ENCODE data around the gene B3GNT2.
"Not testable (repeated sequence)": the region's sequence is repeated elsewhere in the genome, so short reads cannot be mapped to it uniquely, and the experiment has no call there.

Gene B3GNT2, protein sequence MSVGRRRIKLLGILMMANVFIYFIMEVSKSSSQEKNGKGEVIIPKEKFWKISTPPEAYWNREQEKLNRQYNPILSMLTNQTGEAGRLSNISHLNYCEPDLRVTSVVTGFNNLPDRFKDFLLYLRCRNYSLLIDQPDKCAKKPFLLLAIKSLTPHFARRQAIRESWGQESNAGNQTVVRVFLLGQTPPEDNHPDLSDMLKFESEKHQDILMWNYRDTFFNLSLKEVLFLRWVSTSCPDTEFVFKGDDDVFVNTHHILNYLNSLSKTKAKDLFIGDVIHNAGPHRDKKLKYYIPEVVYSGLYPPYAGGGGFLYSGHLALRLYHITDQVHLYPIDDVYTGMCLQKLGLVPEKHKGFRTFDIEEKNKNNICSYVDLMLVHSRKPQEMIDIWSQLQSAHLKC

DNA sequence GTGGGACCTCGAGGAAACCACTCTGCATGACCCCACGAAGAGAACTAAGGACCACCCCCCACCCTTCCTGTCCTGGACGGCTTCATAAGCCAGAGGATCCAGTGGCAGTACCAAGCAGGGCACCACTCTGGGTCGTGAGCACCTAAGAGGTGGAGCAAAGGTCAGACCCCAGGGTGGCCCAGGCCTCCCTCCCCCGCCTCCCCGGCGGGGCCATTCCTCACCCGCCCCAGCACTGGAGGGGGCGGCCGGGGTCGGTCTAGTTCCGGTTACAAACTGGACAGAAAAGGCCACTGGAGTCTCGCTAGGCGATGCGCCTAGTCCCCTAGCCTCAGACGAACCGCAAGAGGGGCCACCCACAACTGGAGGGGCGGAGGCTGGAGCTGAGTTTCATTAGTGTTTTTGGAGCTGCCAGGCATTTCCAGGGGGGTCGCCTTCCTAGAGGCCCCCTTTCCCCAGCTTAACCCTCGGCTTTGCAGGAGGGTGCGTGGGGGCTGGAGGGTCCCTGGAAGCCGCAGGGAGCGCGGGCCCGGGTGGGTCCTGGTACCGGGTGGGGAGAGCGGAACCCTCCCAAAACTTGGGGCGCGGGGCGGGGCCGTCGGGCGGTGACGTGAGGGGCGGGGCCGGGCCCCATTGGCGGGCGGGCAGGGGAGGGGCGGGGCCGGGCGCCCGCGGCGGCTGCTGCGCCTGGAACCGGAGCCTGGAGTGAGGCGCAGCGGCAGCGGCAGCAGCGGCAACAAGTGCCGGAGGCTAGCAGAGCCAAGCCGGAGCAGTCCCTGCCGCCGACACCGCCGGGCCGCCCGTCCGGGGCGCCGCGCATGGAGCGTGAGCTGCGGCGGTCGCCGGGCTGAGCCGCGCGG, at the start of gene B3GNT2:
TSS of gene B3GNT2 (plus strand) at position 695 of the 857 bp plus-strand sequence. CDS start 26,106 bp downstream, outside the sequence.
- DNase-seq (ENCODE audit: low read depth in 4 of 4, low spot score in 1 of 4), result peak; percentile 61 to 77 (median 76)

DNA sequence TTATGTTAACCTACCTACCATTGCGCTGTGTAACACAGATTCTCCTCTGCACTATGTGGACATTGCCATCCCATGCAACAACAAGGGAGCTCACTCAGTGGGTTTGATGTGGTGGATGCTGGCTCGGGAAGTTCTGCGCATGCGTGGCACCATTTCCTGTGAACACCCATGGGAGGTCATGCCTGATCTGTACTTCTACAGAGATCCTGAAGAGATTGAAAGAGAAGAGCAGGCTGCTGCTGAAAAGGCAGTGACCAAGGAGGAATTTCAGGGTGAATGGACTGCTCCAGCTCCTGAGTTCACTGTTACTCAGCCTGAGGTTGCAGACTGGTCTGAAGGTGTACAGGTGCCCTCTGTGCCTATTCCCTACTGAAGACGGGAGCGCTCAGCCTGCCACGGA, 49.1 kb upstream of the B3GNT2 start:
- DNase-seq (ENCODE audit: low read depth in 4 of 4, low spot score in 1 of 4), result not testable (repeated sequence)

DNA sequence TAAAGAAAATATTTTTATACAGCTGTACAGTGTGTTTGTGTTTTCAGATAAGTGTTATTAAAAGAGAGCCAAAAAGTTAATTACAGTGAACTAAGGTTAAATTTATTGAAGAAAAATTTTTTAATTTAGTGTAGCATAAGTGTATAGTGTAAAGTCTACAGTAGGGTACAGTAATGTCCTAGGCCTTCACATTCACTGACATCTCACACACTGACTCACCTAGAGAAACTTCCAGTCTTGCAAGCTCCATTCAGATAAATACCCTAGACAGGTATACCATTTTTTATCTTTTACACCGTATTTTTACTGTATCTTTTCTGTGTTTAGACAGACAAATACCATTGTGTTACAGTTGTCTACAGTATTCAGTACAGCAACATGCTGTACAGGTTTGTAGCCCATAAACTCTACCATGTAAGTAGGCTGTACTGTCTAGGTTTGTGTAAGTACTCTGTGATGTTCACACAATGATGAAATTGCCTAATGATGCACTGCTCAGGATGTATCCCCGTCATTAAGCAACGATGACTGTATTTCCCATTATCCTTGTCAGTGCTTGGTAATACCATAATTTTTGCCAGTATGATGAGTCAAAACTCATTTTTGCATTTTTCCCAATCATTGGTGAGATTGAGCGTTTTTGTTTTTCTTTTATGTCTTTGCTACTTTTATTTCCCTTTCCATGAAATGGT, 48.2 kb upstream of the B3GNT2 start:
- no peak for DNase-seq (ENCODE audit: low read depth in 4 of 4, low spot score in 1 of 4)

DNA sequence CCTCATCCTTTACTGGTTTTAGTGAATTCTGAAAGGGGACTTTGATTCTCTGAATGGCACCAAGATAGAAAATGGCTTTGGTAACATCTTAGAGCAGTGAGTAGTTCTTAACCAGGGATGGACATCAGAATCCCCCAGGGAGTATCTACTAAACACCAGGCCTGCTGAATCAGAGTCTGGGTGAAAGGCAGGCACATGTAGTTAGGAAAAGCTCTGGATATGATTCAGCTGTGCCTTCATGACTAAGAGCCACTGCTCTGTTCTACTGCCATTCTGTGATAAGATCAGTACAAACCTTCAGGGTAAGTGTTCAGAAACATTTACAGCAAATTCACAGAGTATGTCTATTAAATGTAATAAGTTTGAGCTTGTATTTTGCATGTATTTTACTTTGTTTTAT, 46.2 kb upstream of the B3GNT2 start:
- DNase-seq (ENCODE audit: low read depth in 4 of 4, low spot score in 1 of 4), result no peak

DNA sequence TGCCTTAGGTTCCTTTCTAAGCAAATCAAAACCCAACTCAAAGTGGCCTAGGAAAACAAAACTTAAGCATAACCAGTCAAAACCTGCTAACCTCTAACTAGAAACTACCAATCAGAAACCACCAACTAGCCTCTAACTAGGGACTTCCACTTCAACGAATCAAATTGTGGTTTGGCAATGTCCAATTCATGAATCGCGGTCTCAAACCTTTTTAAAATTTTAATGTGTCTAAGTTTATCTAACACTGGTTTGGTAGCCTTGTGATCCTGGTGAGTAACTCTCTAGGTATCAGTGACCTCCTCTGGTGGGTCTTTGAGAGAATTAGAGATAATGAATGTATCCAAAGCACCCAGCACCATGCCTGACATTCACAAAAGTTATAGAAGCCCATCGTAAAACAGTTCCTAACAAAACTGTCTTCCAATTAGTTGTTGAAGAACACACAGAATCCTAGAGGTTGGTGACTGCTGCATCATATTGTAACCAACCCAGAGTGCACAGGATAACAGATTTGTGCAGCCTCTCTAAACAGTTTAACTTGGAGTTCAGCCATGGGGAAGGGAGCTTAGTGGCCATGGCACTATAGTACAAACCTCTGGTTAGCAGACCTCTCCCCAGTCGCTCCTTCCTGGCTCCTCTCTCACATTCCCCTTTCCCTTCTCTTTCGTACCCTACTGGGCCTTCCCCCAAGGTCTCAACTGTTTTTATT, 45.2 kb upstream of the B3GNT2 start:
- DNase-seq (ENCODE audit: low read depth in 4 of 4, low spot score in 1 of 4), result no peak

DNA sequence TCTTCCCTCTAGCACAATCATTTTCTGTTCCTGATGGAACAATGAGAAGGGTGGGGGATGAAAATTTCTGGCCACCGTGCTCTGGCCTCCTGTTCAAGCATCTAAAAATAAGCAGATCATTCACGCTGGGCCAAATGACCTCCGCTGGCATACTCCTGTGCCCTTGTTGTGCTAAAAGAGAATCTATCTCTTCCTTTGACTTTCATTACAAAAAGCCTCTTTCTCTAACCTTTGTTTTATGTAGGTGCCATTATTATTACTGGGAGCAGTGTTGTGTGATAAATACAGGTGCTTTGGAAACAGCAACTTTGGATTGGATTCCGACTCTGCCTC, 44.6 kb upstream of the B3GNT2 start:
- DNase-seq (ENCODE audit: low read depth in 4 of 4, low spot score in 1 of 4), result no peak

DNA sequence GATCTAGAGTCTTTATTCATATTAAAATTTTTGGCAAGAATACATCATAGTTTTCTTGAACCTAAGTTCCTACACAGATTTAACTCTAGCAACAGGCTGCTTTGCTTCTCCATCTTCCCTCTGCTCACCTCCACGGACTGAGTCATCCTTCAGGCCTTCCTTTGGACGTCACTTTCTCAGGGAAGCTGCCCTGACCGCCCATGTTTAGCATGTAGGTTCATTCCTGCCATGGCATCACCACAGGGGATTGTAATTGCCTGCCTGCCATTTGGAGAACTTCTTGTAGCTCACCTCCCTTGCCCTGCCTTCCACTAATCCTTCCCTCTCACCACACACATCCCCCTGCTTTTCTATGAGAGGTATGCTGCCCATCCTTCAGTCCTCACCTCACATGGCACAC, 43.9 kb upstream of the B3GNT2 start:
- no peak for DNase-seq (ENCODE audit: low read depth in 4 of 4, low spot score in 1 of 4)

DNA sequence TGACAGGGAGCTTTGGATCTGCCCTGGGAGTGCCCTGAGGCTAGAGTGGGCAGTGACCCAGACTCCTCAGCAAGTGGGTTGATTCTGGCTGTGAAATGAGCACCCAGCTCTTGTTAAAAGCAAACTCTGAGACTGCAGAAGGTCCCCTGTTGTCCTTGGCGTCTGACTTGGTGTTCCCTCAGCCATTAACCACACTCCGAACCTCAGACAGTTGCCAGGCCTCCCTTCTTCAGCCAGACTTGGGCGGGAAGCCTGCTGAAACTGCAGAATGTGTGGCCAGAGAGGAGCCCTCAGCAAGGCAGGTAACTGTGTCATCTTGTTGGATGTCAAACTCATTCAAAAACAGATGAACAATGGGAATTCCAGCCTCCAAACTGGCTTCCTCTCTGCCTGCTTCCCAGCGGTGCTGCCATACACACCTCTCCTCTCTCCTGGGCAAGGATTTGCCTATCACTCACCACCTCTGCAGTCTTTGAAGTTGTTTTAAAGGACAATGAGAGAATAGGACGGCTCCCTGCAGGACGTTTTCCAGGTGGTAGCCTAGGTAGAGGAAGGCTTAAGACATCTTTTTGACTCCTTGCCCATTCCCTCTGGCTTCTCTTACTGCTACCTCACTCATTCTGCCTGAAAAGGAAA, 38.9 kb upstream of the B3GNT2 start:
- DNase-seq (ENCODE audit: low read depth in 4 of 4, low spot score in 1 of 4), result no peak

DNA sequence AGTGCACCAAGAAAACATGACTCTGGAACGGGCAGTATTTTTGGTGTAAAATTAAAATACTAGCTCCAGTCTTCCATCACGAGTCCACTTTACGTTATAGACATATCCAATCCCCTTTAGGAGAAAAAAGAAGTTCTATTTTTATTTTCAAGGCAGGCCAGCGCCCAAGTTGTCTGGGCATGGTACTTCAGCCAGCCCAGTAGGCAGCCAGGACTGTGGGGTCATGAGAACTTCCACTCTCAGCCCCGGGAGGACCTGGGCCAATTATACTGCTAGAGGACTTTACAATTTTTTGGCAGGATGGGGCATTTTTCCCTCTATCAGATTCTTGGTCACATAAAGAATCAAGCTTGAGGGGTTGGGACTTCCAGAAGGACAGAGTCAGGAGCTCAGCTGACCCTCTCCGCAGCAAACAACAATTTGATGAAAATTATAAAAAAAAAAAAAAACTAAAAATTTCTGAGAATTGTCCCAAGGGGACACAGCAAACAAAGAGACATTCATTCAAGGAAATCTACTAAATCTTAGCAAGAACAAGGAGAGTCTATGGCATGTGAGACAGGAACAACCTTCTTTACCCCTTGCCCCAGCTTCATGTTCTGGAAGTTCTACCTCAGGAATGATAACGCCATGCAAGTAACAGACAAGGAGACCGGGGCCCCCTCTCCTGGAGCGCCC, 37.3 kb upstream of the B3GNT2 start:
- DNase-seq (ENCODE audit: low read depth in 4 of 4, low spot score in 1 of 4), result no peak

DNA sequence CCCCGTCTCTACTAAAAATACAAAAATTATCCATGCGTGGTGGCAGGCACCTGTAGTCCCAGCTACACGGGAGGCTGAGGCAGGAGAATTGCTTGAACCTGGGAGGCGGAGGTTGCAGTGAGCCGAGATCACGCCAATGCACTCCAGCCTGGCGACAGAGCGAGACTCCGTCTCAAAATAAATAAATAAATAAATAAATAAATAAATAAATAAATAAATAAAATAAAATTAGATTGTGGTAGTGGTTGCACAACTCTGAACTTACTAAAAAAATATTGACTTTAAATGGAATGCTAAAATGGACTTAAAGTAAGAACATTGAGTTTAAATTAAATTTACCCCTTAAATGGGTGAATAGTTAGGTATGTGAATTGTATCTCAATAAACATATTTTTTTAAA, 35.2 kb upstream of the B3GNT2 start:
- not testable (repeated sequence) for DNase-seq (ENCODE audit: low read depth in 4 of 4, low spot score in 1 of 4)

DNA sequence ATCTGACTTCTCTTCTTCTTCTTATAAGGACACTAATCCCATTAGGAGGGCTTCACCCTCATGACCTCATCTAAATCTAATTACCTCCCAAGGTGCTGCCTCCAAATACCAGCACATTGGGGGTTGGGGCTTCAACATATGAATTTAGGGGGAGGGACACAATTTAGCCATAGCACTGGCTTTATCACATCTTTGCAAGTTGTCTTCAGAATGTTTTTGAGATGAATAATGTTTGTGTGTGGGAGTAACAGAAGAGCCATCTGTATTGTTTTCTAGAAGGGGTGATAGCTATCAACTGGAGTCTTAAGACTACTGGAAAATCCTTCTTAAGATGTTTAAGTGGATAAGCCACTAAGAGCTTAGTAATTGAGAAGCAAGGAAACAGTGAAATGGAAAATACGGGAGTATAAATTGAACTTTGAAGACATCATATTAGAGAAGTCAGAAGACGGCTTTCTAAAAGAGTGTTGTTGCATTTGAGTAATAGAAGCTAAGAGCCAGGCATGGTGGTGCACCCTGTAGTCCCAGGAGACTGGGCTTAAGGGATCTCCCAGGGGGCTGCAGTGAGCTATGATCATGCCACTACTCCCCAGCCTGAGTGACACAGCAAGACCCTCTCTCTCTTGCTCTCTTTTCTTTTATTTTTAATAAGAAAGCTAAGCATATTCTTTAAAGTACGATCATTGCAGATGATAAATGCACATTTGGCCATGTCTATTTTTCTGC, 32.6 kb upstream of the B3GNT2 start:
- no peak for DNase-seq (ENCODE audit: low read depth in 4 of 4, low spot score in 1 of 4)

DNA sequence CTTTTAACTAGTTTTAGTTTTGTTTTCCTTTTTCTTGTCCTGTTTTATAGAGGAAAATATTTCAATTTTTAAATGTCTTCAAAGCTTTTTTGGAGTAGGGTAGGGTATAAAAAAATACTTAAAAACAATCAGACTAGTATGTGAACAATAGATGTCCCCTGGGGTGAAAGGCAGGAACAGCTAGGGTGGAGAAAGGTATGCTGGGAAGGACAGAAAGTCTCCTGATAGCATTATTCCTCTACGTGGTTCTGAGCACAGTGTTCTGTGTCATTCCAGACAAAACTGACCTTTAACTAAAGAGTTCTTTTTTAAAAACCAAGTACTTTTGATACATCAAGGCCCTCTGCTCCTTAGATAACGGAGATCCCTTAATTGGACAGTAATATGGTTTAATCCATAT, 32.1 kb upstream of the B3GNT2 start:
- DNase-seq (ENCODE audit: low read depth in 4 of 4, low spot score in 1 of 4), result no peak

DNA sequence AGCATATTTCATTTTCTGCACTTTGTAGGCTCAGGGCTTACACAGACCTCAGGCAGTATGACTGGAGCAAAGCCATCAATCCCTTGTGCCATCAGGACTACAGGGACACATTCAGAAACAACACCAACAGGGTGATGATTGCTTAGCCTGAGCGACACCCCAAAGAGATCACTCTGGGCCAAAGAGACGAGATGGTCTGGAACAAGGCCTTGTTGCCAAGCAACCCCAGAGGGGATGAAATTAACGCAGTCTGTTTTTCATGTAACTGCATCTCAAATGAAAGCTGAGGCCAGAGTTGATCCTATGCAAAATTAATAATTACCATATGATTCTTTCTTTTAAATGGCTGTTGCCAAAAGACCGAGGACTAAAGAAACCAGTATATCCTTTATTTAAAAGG, 20.2 kb upstream of the B3GNT2 start:
- DNase-seq (ENCODE audit: low read depth in 4 of 4, low spot score in 1 of 4), result no peak

DNA sequence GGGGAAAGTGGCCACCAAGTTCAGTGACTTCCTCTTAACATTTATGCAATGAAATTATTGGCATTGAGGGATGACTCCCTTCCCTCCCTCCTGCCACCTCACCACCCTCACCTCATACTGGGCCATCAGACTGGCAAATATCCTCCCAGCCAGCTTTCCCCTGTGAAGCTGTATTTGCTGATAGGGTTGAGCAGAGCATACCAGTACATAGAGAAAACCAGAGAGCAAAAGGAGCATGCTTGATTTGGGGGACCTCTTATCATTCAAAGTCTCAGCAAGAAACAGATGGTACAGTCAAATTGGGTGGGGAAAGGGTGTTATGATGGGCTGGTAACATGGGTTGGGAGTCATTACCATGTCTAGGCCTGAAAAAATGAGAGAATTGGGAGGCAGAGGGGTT, 19.1 kb upstream of the B3GNT2 start:
- DNase-seq (ENCODE audit: low read depth in 4 of 4, low spot score in 1 of 4), result no peak

DNA sequence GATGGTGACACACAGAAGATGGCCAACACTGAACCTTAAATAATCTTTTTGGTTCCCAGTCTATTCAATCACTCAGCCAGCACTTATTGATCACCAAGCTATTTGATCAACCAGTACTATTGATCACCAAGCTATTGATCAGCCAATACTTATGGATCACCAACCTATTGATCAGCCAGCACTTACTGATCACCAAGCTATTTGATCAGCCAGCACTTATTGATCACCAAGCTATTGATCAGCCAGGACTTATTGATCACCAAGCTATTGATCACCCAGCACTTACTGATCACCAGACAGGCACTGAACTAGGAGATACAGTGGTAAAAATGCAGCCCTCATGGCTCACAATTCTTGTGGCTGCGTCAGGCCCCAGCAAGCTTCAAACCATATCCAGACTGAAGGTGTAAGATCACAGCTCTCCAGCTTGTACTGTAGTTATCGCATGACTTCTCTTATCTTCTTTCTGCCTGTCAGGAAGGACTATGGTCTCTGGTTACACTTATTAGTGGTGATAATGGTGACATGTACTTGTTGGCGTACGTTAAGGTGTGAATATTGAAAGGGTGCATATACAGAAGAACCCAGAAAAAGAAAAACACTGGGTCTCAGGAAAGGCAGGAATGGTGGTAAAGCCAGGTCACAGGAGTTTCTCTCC, 18.4 kb upstream of the B3GNT2 start:
- no peak for DNase-seq (ENCODE audit: low read depth in 4 of 4, low spot score in 1 of 4)

DNA sequence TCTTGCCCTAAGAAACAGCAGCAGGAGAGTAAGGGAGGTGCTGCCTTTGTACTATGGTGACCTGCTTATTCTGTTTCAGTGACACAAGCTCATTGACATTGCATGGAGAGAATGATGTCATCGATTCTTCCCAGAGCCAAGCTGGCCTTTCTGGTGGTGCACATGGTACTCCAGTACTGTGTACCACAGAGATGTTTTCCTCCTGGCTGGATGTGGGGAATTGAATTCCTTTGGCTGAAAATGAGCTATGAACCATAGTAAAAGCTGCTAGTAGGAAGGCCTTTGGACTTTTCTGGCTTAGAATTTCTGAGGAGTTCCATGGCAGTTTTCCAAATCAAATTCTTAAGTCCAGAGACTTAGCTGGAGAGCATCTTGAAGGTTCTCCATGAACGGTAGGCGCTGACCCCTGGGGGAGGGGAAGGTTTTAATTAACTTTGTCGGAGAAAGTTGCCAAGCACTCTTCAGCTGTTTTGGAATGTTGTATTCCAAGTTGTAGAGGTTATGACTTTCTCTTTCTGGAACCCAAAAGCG, 17.1 kb upstream of the B3GNT2 start:
- no peak for DNase-seq (ENCODE audit: low read depth in 4 of 4, low spot score in 1 of 4)

DNA sequence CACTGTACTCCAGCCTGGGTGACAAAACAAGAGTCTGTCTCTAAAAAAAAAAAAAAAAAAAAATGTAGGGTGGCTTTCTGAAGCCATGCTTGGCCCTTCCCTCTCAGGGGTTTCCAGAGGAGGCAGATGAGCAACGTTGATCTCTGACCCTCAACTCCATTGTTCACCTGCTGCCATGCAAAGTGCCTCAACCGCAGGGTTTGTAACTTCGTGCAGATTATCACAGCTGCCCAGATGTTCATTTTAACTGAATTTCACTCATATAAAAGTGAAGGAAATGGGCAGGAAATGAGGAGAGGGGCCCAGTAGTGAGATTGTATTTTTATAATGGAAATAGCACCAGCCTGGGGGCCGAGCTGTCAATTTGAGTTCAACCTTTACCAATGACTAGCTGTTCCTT, 14.9 kb upstream of the B3GNT2 start:
- no peak for DNase-seq (ENCODE audit: low read depth in 4 of 4, low spot score in 1 of 4)

DNA sequence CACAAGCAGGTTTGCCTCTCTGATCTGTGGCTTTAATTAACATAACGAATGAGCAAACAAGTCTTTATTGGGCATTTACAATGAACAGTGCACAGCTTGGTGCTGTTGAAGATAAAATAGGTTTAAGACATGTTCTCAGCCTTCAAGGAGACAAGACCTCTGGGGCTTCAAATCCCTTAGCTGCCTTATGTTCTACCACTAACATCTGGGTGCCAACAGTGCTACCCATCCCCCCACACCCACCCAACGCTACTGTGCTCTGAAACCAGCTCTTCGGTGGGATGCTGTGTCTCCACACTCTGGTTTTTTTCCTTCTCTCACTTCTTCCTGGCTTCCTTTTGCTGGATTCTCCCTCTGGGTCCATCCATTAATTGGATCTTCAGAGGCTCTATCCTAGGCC, 14.1 kb upstream of the B3GNT2 start:
- no peak for DNase-seq (ENCODE audit: low read depth in 4 of 4, low spot score in 1 of 4)

Measured in stimulated activated CD4-positive, alpha-beta T cell treated with anti-CD3 and anti-CD28 coated beads, Interleukin-1b, Interleukin-23, amount 100 ng/mL, for 24 hours (primary cell).